Keratinocyte (primary cell): ENCODE measurements around the gene C2orf72.

Source experiments
- EZH2 ChIP-seq: IDR thresholded peaks from one replicate; pipeline ENCODE4 v1.6.1; 2012; ENCODE audit warnings: inconsistent platforms, mild to moderate bottlenecking, low read length, moderate library complexity
- TF ChIP-seq, protein P1 (sequence below), 3 experiments: IDR thresholded peaks in 1 of 3; conservative IDR thresholded peaks in 1 of 3; optimal IDR thresholded peaks in 1 of 3; 2 replicates in 2 of 3; 3 replicates in 1 of 3; pipeline versions ENCODE3 to v1.5.1; 2011; ENCODE audit warnings: low read length in 3 of 3, mild to moderate bottlenecking in 3 of 3, moderate library complexity in 2 of 3, control low read depth in 1 of 3, inconsistent platforms in 1 of 3; ENCODE audit not compliant: insufficient read depth in 2 of 3; ENCODE audit errors: extremely low read depth in 1 of 3

DNA sequence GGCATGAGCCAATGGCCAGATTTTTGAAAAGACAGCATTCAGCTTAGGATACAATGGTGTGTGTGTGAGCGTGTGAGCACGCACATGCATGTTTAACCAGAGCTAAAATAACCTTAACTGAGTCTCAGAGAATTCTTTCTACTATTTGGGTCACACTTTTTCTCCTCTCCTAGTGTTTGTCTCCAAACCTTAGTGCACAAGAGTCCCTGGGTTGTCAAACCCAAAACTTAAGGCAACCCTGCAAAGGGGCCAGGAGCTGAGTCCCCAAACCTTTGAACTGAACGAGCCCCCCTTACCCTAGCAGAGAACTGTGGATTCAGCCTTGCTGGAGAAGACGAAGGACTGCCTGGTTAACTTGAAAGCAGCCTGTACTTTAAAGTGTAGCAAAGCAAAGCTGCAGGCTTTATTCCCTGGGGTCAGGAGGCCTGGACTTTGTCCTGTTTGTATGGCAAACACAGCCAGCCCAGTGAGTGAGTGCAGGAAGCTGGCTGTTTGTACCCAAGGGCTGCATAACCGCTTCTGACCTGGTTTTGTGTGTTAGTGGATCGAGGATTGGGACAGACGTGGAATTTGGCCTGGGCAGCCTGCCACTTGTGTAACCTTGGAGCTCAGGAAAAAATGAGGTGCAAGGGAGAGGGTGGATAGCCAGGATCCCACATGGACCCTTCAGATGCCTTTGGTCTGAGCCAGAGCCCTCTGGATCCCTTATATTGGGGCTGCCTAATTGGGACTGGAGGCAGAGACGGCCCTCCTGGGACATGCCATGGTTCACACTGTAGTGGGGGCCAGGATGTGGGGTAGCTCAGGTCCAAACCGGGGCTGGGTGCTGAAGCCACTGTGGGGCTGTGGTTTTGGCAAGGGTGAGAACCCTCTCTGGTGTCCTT, 12.9 kb downstream of the C2orf72 start:
- TF ChIP-seq, protein P1, sequence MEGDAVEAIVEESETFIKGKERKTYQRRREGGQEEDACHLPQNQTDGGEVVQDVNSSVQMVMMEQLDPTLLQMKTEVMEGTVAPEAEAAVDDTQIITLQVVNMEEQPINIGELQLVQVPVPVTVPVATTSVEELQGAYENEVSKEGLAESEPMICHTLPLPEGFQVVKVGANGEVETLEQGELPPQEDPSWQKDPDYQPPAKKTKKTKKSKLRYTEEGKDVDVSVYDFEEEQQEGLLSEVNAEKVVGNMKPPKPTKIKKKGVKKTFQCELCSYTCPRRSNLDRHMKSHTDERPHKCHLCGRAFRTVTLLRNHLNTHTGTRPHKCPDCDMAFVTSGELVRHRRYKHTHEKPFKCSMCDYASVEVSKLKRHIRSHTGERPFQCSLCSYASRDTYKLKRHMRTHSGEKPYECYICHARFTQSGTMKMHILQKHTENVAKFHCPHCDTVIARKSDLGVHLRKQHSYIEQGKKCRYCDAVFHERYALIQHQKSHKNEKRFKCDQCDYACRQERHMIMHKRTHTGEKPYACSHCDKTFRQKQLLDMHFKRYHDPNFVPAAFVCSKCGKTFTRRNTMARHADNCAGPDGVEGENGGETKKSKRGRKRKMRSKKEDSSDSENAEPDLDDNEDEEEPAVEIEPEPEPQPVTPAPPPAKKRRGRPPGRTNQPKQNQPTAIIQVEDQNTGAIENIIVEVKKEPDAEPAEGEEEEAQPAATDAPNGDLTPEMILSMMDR (optimal IDR thresholded peaks at IDR 0.05 in 1 of 3, IDR thresholded peaks at IDR 0.05 in 1 of 3, conservative IDR thresholded peaks at IDR 0.05 in 1 of 3; ENCODE audit: extremely low read depth in 1 of 3, insufficient read depth in 2 of 3, low read length in 3 of 3): no peak
- TF ChIP-seq EZH2: no peak
